Fibroblast of lung (primary cell): Measurements from ENCODE around the gene C15orf61. TPM values are rescaled to one million over a fixed set of nuclear protein-coding genes. Genes with fewer than 3 reads are reported as not detected.
A peak's percentile ranks its signal among the peaks of the same experiment; 100 is the strongest.

ENCODE experiments used
- DNase-seq, 2 donors: peaks; one replicate each; pipeline versions ENCODE4 v3.0.0 to v3.0.0-alpha.2; 2010; ENCODE audit warnings: low read depth in 2 of 2
- H2AFZ ChIP-seq: 2 replicates; pipeline ENCODE4 v1.5.1; 2012; ENCODE audit warnings: low read length, control low read depth, inconsistent platforms
- H3K27ac ChIP-seq: 2 replicates; pipeline ENCODE4 v1.5.1; 2011; ENCODE audit warnings: low read length, control low read depth; ENCODE audit not compliant: insufficient read depth
- H3K27me3 ChIP-seq: 2 replicates; pipeline ENCODE4 v1.5.1; 2011; ENCODE audit warnings: mild to moderate bottlenecking, low read length; ENCODE audit not compliant: control insufficient read depth, insufficient read depth
- H3K36me3 ChIP-seq: 2 replicates; pipeline ENCODE4 v1.5.1; 2011; ENCODE audit warnings: low read length; ENCODE audit not compliant: control insufficient read depth, insufficient read depth
- H3K4me1 ChIP-seq: 2 replicates; pipeline ENCODE4 v1.5.1; 2011; ENCODE audit warnings: low read length; ENCODE audit not compliant: control insufficient read depth, insufficient read depth; ENCODE audit errors: extremely low read depth
- H3K4me2 ChIP-seq: 2 replicates; pipeline ENCODE4 v1.5.1; 2011; ENCODE audit warnings: low read length, control low read depth; ENCODE audit not compliant: insufficient read depth; ENCODE audit errors: extremely low read depth
- H3K4me3 ChIP-seq, 4 experiments: fragments of 200-600 bp in 1 of 4; sonication (generic) in 1 of 4; replicated peaks in 1 of 4; 2 replicates each; pipeline ENCODE4 v1.5.1; 2011 to 2016; ENCODE audit warnings: low read length in 4 of 4, low read depth in 3 of 4, mild to moderate bottlenecking in 3 of 4, control low read depth in 2 of 4, inconsistent platforms in 1 of 4, mixed read lengths in 1 of 4; ENCODE audit not compliant: insufficient read depth in 1 of 4; ENCODE audit errors: control extremely low read depth in 1 of 4
- H3K79me2 ChIP-seq: 2 replicates; pipeline ENCODE4 v1.5.1; 2012; ENCODE audit warnings: mild to moderate bottlenecking, low read length, inconsistent platforms; ENCODE audit not compliant: control insufficient read depth, insufficient read depth
- H3K9ac ChIP-seq: 2 replicates; pipeline ENCODE4 v1.5.1; 2011; ENCODE audit warnings: mild to moderate bottlenecking, low read length, control low read depth; ENCODE audit not compliant: insufficient read depth
- H3K9me3 ChIP-seq: 2 replicates; pipeline ENCODE4 v1.5.1; 2012; ENCODE audit warnings: low read depth, low read length; ENCODE audit not compliant: control insufficient read depth, insufficient read depth
- H4K20me1 ChIP-seq: 2 replicates; pipeline ENCODE4 v1.5.1; 2011; ENCODE audit warnings: low read length; ENCODE audit not compliant: control insufficient read depth, insufficient read depth; ENCODE audit errors: extremely low read depth
- EZH2 ChIP-seq: IDR thresholded peaks from 2 replicates; pipeline ENCODE4 v1.5.1; 2012; ENCODE audit warnings: low read length, control low read depth, mild to moderate bottlenecking; ENCODE audit errors: missing control alignments
- polyA minus RNA-seq: library from RNA; depleted of rRNA, polyadenylated mRNA; stranded (reverse); fragments of >200 nt; gene quantifications from 2 replicates; pipeline ENCODE4 v1.2.3, GENCODE V29; 2011; ENCODE audit warnings: low replicate concordance
- polyA plus RNA-seq, 2 donors: library from polyadenylated mRNA; depleted of rRNA in 1 of 2; stranded (reverse) in 1 of 2; unstranded in 1 of 2; fragments of >200 nt; gene quantifications; 2 replicates each; pipeline ENCODE4 v1.2.1, GENCODE V29; 2011 to 2012; ENCODE audit warnings: missing spikeins in 1 of 2
- total RNA-seq: library from RNA; depleted of rRNA; stranded (reverse); fragments of >200 nt; gene quantifications from 2 replicates; pipeline ENCODE4 v1.2.1, GENCODE V29; 2014
- TF ChIP-seq, protein P1 (sequence below), 2 donors: IDR thresholded peaks in 1 of 2; conservative IDR thresholded peaks in 1 of 2; 1 replicate in 1 of 2; 2 replicates in 1 of 2; pipeline ENCODE4 v1.5.1; 2011 to 2012; ENCODE audit warnings: low read length in 2 of 2, control low read depth in 1 of 2, inconsistent platforms in 1 of 2, low read depth in 1 of 2, mild to moderate bottlenecking in 1 of 2

The C15orf61 gene
- total RNA-seq (4.6 and 7.4 TPM in 2 replicates), polyA plus RNA-seq (2.2 and 2.5 TPM in 2 replicates), polyA minus RNA-seq (2.9 and 3.8 TPM in 2 replicates)
- 2.4 and 3.3 TPM in 2 replicates for polyA plus RNA-seq (2012)

DNA sequence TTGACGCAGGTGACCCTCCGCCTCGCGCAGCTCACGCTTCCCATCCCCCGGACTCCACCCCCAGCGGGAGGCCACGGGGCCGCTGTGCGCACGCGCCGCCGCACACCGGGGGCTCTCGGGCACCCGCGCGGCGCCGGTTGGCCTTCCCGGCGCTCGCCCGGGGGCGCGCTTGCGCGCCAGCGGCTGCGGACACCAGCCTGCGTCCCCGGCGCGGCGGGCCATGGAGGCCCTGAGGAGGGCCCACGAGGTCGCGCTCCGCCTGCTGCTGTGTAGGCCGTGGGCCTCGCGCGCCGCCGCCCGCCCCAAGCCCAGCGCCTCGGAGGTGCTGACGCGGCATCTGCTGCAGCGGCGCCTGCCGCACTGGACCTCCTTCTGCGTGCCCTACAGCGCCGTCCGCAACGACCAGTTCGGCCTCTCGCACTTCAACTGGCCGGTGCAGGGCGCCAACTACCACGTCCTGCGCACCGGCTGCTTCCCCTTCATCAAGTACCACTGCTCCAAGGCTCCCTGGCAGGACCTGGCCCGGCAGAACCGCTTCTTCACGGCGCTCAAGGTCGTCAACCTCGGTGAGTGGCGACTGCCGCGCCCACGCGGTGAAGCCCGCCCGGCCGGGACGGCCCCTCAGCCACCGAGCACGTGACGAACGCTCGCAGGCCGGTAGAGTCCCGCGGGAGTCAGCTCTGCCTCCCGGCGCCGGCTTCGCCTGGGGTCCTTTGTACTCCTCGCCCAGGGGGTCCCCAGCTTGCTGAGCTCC lies at the start of gene C15orf61:
TSS of gene C15orf61 (plus strand) at position 103 of the 754 bp plus-strand sequence. CDS start at position 221, 118 bp downstream.
- peaks cover 32% of the 10 kb centered on the region for H3K79me2 ChIP-seq
- peak within 1 kb of the TSS; percentile 96 for H2AFZ ChIP-seq
- peak within 1 kb of the TSS; percentile 94 for H3K27ac ChIP-seq
- peak within 1 kb of the TSS; percentile 81 to 95 (median 86) for H3K4me3 ChIP-seq
- peak within 1 kb of the TSS; percentile 86 for H3K9ac ChIP-seq
- H4K20me1 ChIP-seq = no peaks in the 10 kb centered on the region
- H3K4me1 ChIP-seq = peaks cover 5% of the 10 kb centered on the region
- no peaks in the 10 kb centered on the region for H3K9me3 ChIP-seq
- peak; percentile 80 for DNase-seq
- H3K27me3 ChIP-seq = no peaks in the 10 kb centered on the region
- H3K4me2 ChIP-seq = peak within 1 kb of the TSS; percentile 92
- TF ChIP-seq, protein P1, sequence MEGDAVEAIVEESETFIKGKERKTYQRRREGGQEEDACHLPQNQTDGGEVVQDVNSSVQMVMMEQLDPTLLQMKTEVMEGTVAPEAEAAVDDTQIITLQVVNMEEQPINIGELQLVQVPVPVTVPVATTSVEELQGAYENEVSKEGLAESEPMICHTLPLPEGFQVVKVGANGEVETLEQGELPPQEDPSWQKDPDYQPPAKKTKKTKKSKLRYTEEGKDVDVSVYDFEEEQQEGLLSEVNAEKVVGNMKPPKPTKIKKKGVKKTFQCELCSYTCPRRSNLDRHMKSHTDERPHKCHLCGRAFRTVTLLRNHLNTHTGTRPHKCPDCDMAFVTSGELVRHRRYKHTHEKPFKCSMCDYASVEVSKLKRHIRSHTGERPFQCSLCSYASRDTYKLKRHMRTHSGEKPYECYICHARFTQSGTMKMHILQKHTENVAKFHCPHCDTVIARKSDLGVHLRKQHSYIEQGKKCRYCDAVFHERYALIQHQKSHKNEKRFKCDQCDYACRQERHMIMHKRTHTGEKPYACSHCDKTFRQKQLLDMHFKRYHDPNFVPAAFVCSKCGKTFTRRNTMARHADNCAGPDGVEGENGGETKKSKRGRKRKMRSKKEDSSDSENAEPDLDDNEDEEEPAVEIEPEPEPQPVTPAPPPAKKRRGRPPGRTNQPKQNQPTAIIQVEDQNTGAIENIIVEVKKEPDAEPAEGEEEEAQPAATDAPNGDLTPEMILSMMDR (conservative IDR thresholded peaks at IDR 0.05 in 1 of 2, IDR thresholded peaks at IDR 0.05 in 1 of 2; ENCODE audit: low read depth in 1 of 2, low read length in 2 of 2) = peak in 1 of 2 donors; percentile 5
- TF ChIP-seq EZH2 = no peak
- H3K36me3 ChIP-seq = no peaks in the 10 kb centered on the region

DNA sequence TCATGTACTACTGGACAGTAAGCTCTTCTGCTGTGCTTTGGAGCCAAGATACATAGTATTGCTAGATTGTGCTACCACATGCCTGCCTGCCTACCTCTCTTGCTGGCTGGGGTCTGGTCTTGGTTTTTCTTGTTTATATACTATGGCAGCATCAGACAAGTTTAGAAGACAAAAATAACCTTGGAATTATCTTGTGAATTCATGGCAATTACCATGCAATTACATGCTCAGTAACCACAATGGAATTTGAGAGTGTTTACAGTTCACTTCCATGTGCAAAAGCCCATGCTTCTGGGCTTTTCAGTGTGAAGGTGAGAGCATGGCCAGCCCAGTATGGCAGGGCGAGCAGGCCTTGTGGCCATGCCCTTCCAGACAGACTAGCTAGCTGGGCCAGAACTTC lies 48.0 kb upstream of the C15orf61 start:
- no peak overlapping the region for H3K4me2 ChIP-seq
- H3K9me3 ChIP-seq = no peaks in the 10 kb centered on the region
- TF ChIP-seq, protein P1 (conservative IDR thresholded peaks at IDR 0.05 in 1 of 2, IDR thresholded peaks at IDR 0.05 in 1 of 2; ENCODE audit: low read depth in 1 of 2, low read length in 2 of 2) = no peak
- TF ChIP-seq EZH2 = no peak
- no peak overlapping the region for H3K9ac ChIP-seq
- DNase-seq = peak; percentile 33 to 36
- H3K36me3 ChIP-seq = no peaks in the 10 kb centered on the region
- H4K20me1 ChIP-seq = no peaks in the 10 kb centered on the region
- no peak overlapping the region for H2AFZ ChIP-seq
- no peaks in the 10 kb centered on the region for H3K27me3 ChIP-seq
- H3K79me2 ChIP-seq = no peaks in the 10 kb centered on the region
- peaks cover 6% of the 10 kb centered on the region for H3K4me1 ChIP-seq
- no peak overlapping the region for H3K27ac ChIP-seq
- no peak overlapping the region for H3K4me3 ChIP-seq

GRCh38 chr15:67474405-67475110 lies 46.4 kb upstream of the C15orf61 start:
- no peak overlapping the region for H3K27ac ChIP-seq
- no peaks in the 10 kb centered on the region for H3K36me3 ChIP-seq
- no peak overlapping the region for H3K4me3 ChIP-seq
- no peaks in the 10 kb centered on the region for H3K9me3 ChIP-seq
- no peak overlapping the region for H3K4me2 ChIP-seq
- H3K4me1 ChIP-seq = peaks cover 6% of the 10 kb centered on the region
- no peak overlapping the region for H3K9ac ChIP-seq
- no peaks in the 10 kb centered on the region for H4K20me1 ChIP-seq
- no peaks in the 10 kb centered on the region for H3K79me2 ChIP-seq
- no peaks in the 10 kb centered on the region for H3K27me3 ChIP-seq
- no peak for DNase-seq
- no peak overlapping the region for H2AFZ ChIP-seq
- TF ChIP-seq, protein P1 (conservative IDR thresholded peaks at IDR 0.05 in 1 of 2, IDR thresholded peaks at IDR 0.05 in 1 of 2; ENCODE audit: low read depth in 1 of 2, low read length in 2 of 2) = no peak
- TF ChIP-seq EZH2 = no peak
